Epithelial cell of proximal tubule (primary cell): Measurements from ENCODE around the gene MYH10. TPM values are rescaled to one million over a fixed set of nuclear protein-coding genes. Genes with fewer than 3 reads are reported as not detected.

Source experiments
- DNase-seq: peaks from one replicate; pipeline ENCODE4 v3.0.0-alpha.2; 2011; ENCODE audit warnings: low read depth
- H3K4me3 ChIP-seq: 2 replicates; pipeline ENCODE4 v1.5.1; 2011; ENCODE audit warnings: low read depth, mild to moderate bottlenecking, low read length
- total RNA-seq: library from RNA; depleted of rRNA; stranded (reverse); fragments of >200 nt; gene quantifications from 2 replicates; pipeline ENCODE4 v1.2.3, GENCODE V29; 2015
- TF ChIP-seq, protein P1 (sequence below): conservative IDR thresholded peaks from 2 replicates; pipeline ENCODE4 v1.5.1; 2012; ENCODE audit warnings: low read depth, mild to moderate bottlenecking, low read length

The MYH10 gene
- total RNA-seq, 1 donor from 2014 or later, result 71.1 TPM

DNA sequence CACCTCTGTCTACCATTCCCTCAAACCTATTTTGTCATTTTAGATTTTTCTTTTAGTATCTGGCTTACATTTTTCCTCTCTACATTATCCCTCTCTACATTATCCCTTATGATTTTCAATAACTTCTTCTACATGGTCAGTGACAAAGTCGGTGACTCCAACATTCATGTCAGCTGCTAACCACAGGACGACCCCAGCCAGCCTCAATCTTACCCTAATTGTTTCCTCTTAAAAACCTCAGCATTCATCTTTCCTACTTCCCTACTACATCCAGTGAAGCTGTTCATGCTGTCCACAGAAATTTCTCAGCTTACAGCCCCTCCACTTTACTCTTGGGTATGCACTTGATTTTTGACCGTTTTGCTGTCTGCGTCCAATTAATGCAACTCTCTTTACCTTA, 8.3 kb downstream of the MYH10 start:
- no peak for DNase-seq
- TF ChIP-seq, protein P1, sequence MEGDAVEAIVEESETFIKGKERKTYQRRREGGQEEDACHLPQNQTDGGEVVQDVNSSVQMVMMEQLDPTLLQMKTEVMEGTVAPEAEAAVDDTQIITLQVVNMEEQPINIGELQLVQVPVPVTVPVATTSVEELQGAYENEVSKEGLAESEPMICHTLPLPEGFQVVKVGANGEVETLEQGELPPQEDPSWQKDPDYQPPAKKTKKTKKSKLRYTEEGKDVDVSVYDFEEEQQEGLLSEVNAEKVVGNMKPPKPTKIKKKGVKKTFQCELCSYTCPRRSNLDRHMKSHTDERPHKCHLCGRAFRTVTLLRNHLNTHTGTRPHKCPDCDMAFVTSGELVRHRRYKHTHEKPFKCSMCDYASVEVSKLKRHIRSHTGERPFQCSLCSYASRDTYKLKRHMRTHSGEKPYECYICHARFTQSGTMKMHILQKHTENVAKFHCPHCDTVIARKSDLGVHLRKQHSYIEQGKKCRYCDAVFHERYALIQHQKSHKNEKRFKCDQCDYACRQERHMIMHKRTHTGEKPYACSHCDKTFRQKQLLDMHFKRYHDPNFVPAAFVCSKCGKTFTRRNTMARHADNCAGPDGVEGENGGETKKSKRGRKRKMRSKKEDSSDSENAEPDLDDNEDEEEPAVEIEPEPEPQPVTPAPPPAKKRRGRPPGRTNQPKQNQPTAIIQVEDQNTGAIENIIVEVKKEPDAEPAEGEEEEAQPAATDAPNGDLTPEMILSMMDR, result no peak
- H3K4me3 ChIP-seq, result no peak overlapping the region

DNA sequence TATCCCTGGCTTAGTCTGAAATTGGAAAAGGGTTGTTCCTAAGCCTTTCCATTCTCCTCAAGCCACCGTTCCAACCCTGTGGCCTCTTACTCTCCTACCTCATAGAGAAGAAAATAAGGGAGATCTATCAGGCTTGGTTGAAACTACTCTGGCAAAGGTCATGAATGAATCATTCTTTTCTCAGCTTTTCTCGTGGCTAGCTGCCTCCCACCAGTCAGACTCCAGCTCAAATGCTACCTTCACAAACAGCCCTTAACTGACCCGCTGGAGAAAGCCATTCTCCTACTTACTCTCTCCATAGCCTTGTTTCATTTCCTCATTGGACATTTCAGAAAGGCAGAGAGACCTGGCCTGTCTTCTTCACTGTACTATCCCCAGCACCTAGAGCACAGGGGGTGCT, 8.9 kb downstream of the MYH10 start:
- DNase-seq, result no peak
- no peak overlapping the region for H3K4me3 ChIP-seq
- TF ChIP-seq, protein P1, result no peak

DNA sequence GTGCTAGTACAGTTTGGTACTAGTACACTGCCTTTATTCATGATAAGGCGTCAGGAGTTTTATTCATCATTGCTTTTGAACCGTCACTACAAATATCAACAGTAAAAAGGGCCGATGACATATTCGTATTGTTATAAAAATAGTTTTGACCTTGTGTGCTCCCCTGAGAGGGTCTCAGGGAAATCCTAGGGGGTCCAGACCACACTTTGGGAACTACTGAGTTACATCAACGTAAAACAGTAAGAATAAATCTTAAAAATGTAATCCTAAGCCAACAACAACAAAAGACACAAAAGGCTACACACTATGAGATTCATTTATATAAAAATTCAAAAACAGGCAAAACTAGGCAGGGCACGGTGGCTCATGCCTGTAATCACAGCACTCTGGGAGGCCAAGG, 11.2 kb downstream of the MYH10 start:
- TF ChIP-seq, protein P1, result no peak
- DNase-seq, result no peak
- no peak overlapping the region for H3K4me3 ChIP-seq

DNA sequence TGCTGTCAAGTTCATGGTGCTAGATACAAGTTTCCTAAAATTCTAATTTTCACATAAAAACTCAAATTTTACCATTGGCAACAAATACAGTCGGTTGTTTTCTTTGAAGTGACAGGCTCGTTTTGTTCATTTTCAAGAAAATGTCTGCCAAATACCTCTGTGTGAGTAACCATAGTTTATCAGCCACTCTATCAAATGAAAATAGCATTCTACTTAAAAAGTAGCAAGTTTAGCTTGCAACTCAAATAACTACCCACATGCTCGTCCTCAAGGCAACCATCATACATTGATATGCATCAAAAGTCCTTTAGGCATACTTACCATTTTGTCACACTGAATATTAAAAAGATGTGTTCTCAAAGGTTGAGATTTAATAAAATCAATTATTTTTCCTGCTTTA, 11.7 kb downstream of the MYH10 start:
- TF ChIP-seq, protein P1, result no peak
- H3K4me3 ChIP-seq, result no peak overlapping the region
- no peak for DNase-seq

DNA sequence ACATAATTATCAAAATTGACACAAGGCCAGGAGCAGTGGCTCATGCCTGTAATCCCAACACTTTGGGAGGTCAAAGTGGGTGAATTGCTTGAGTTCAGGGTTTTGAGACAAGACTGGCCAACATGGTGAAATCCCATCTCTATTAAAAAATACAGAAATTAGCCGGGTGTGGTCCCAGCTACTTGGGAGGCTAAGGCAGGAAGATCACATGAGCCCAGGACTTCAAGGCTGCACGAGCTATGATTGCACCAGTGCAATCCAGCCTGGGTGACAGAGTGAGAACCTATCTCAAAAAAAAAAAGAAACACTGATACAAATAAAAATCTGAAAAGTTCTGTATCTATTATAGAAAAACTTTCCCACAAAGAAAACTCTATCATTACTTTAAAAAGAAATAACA, 15.5 kb downstream of the MYH10 start:
- TF ChIP-seq, protein P1, result no peak
- no peak for DNase-seq
- H3K4me3 ChIP-seq, result no peak overlapping the region

DNA sequence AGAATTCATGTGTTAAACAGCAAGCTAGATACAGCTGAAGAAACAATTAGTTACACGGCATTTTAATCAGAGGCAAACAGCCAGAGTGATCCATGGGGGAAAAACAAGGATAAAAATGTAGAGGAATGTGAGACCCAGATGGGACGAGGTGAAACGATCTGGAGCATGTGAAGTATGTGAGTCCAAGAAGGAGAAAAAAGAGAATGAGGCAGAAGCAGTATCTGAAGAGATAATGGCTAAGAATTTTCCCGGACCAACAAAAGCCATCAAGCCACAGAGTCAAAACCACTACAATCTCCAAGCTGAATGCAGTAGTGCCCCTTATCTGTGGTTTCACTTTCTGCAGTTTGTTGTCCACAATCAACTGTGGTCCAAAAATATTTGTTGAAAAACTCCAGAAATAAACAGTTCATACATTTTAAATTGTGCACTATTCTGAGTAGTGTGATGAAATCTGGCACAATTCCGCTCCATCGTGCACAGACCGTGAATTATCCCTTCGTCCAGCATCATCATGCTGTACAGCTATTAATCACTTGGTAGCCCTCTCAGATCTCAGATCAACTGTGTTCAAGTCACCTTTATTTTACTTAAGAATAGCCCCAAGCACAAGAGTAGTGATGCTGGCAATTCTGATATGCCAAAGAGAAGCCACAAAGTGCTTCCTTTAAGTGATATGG, 18.8 kb downstream of the MYH10 start:
- DNase-seq, result no peak
- H3K4me3 ChIP-seq, result no peak overlapping the region
- TF ChIP-seq, protein P1, result no peak

DNA sequence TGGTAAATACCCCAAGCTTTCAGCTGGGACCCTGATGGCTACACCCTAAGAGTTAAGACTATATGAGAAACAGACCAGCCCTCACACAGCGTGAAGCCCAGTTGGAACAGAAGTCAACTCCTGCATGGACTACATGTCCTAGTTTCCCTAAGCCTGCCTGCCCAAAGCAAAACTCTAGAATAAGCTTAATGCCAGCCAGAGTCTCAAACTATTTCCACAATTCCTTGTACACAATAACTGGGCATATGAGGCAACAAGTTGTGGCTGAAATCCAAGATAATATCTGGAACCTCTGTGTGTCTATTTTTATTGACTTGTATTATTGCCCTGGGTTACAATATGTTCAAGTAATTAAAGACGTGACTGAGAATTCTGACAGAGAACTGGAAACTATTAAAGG, 19.4 kb downstream of the MYH10 start:
- no peak for DNase-seq
- H3K4me3 ChIP-seq, result no peak overlapping the region
- TF ChIP-seq, protein P1, result no peak
